ENCODE results near the gene CADM2.
"Not testable (repeated sequence)": the region's sequence is repeated elsewhere in the genome, so short reads cannot be mapped to it uniquely, and the experiment has no call there.

CADM2 gene

DNA sequence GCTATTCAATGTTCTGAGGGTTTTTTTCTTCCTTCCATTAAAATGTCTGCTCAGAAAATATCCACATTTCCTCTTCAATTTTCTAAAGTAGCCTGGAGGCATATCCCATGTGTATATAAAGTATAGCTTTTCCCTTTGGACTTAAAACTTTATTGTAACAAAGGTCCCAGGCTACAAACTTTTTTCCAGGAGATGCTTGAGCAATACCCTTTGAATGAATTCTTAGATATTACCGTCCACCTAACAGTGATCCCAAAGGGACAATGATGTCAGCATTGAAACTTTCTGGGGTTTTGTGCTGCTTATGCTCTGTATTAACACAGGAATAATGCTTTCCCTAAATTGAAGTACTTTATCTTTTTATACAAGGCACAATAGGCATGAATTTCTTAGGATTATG, 525.2 kb downstream of the CADM2 start:
- POLR2A ChIA-PET = no interaction called here
- DNase-seq (ENCODE audit: low read depth, low spot score) = no peak
- no peak overlapping the region for H3K4me3 ChIP-seq (ENCODE audit: low read depth, low read length)
- CTCF ChIA-PET = no interaction called here
- TF ChIP-seq, protein P1, sequence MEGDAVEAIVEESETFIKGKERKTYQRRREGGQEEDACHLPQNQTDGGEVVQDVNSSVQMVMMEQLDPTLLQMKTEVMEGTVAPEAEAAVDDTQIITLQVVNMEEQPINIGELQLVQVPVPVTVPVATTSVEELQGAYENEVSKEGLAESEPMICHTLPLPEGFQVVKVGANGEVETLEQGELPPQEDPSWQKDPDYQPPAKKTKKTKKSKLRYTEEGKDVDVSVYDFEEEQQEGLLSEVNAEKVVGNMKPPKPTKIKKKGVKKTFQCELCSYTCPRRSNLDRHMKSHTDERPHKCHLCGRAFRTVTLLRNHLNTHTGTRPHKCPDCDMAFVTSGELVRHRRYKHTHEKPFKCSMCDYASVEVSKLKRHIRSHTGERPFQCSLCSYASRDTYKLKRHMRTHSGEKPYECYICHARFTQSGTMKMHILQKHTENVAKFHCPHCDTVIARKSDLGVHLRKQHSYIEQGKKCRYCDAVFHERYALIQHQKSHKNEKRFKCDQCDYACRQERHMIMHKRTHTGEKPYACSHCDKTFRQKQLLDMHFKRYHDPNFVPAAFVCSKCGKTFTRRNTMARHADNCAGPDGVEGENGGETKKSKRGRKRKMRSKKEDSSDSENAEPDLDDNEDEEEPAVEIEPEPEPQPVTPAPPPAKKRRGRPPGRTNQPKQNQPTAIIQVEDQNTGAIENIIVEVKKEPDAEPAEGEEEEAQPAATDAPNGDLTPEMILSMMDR (IDR thresholded peaks at IDR 0.05; ENCODE audit: insufficient read depth, low read length, missing control alignments) = no peak

DNA sequence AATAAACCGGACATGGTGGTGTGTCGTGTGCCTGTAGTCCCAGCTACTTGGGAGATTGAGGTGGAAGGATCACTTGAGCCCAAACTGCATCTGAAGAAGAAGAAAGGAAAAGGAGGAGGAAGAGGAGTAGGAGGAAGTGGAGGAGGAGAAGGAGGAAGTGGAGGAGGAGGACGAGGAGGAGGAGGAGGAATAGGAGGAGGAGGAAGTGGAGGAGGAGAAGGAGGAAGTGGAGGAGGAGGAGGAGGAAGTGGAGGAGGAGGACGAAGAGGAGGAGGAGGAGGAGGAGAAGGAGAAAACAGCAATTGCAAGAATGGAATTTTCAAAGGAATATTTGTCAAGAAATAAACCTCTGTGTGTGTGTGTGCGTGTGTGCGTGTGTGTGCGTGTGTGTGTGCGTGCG, 528.6 kb downstream of the CADM2 start:
- ChIA-PET POLR2A (no interaction called here), CTCF (no interaction called here)
- TF ChIP-seq, protein P1 (IDR thresholded peaks at IDR 0.05; ENCODE audit: insufficient read depth, low read length, missing control alignments) = no peak
- no peak for DNase-seq (ENCODE audit: low read depth, low spot score)
- H3K4me3 ChIP-seq (ENCODE audit: low read depth, low read length) = no peak overlapping the region

DNA sequence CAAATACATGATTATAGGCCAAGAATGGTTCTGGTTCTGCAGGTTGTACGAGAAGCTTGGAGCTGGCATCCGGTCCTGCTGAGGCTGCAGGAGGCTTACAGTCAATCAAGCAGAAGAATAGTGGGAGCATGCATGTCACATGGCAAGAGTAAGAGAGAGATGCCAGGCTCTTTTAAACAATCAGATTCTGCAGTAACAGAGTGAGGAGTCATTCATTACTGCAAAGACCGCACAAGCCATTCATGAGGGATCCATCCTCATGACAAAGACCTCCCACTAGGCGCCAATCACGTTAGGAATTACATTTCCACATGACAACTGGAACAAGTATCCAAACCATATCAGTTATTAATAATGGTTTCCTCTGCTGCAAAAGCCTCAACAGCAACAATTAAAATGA, 536.8 kb downstream of the CADM2 start:
- TF ChIP-seq, protein P1 (IDR thresholded peaks at IDR 0.05; ENCODE audit: insufficient read depth, low read length, missing control alignments) = no peak
- ChIA-PET POLR2A (no interaction called here), CTCF (no interaction called here)
- no peak for DNase-seq (ENCODE audit: low read depth, low spot score)
- no peak overlapping the region for H3K4me3 ChIP-seq (ENCODE audit: low read depth, low read length)

DNA sequence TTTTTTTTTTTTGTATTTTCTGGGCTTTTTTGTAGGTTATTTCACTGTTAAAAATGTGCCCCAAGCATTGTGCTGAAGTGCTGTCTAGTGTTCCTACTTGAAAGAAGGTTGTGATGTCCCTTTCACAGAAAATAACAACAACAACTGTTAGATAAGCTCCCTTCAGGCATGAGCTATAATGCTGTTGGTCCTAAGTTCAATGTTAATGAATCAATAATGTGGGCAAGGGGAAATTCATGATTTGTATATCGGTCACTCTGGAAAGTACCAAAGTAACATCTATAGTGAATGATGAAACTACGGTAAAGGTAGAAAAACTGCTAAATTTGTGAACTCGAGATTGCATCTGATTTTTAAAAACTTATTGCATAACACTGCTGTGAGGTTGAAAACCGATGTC, 539.4 kb downstream of the CADM2 start:
- TF ChIP-seq, protein P1 (IDR thresholded peaks at IDR 0.05; ENCODE audit: insufficient read depth, low read length, missing control alignments) = no peak
- no peak for DNase-seq (ENCODE audit: low read depth, low spot score)
- ChIA-PET POLR2A (no interaction called here), CTCF (no interaction called here)
- no peak overlapping the region for H3K4me3 ChIP-seq (ENCODE audit: low read depth, low read length)

DNA sequence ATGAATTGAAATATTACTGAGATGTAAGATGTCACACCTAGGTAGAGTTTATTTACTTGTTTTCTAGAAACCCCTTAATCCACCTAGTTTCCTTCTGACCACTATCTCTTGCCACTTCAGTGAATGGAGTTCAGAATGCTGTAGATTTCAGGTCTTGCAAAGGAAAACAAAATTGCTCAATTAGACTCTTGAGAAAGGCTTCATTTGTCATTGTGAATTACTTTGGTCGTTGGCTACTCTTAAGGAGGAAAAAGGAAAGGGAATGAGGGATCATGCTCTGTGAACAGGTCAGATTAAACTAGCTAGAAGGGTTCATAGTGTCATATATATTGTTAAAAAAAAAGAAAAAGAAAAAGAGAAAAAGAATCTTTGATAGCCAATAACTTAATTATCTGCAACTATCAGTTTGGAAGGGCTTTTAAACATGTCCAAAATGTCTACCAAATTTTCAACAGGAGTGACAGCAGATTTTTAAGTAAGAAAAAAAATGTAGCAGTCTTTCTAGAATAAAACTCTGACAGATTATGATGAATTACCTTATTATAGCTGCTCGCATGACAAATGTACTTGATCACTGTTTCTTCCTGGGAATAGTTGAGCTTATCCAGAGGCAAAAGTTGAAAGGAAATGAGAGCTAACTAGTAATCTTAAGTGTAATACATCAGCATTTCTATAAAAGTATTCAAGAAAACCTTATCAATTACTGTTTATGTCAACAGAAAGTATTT, 543.5 kb downstream of the CADM2 start:
- no peak for DNase-seq (ENCODE audit: low read depth, low spot score)
- TF ChIP-seq, protein P1 (IDR thresholded peaks at IDR 0.05; ENCODE audit: insufficient read depth, low read length, missing control alignments) = no peak
- ChIA-PET CTCF (no interaction called here), POLR2A (no interaction called here)
- H3K4me3 ChIP-seq (ENCODE audit: low read depth, low read length) = no peak overlapping the region

DNA sequence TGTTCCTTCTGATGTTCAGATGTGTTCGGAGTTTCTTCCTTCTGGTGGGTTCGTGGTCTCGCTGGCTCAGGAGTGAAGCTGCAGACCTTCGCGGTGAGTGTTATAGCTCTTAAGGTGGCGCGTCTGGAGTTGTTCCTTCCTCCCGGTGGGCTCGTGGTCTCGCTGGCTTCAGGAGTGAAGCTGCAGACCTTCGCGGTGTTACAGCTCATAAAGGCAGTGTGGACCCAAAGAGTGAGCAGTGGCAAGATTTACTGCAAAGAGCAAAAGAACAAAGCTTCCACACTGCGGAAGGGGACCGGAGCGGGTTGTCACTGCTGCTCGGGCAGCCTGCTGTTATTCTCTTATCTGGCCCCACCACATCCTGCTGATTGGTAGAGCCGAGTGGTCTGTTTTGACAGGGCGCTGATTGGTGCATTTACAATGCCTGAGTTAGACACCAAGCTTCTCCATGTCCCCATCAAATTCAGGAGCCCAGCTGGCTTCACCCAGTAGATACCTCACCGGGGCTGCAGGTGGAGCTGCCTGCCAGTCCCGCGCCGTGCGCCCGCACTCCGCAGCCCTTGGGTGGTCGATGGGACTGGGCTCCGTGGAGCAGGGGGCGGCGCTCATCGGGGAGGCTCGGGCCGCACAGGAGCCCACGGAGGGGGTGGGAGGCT, 545.5 kb downstream of the CADM2 start:
- POLR2A ChIA-PET = not testable (repeated sequence)

DNA sequence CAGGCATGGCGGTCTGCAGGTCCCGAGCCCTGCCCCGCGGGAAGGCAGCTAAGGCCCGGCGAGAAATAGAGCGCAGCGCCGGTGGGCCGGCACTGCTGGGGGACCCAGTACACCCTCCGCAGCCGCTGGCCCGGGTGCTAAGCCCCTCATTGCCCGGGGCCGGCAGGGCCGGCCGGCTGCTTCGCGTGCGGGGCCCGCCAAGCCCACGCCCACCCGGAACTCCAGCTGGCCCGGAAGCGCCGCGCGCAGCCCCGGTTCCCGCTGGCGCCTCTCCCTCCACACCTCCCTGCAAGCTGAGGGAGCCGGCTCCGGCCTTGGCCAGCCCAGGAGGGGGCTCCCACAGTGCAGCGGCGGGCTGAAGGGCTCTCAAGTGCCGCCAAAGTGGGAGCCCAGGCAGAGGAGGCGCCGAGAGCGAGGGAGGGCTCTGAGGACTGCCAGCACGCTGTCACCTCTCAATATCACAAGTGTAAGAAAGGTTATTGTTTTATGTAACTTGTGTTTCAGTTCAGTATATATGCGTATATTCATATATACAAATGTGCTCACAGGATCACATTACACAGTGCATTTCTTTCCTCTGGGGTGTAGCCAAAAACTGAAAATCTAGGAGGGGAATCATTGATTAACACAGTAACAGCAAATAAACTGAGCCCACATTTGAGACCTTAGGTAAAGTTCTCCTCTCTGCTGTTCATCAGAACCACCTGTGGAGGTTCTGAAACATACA, 546.2 kb downstream of the CADM2 start:
- H3K4me3 ChIP-seq (ENCODE audit: low read depth, low read length); POLR2A ChIA-PET; CTCF ChIA-PET; DNase-seq (ENCODE audit: low read depth, low spot score): not testable (repeated sequence)

More for the DNA sequence above, 545.5 kb downstream of the CADM2 start:
- DNase-seq (ENCODE audit: low read depth, low spot score); CTCF ChIA-PET; H3K4me3 ChIP-seq (ENCODE audit: low read depth, low read length): not testable (repeated sequence)

DNA sequence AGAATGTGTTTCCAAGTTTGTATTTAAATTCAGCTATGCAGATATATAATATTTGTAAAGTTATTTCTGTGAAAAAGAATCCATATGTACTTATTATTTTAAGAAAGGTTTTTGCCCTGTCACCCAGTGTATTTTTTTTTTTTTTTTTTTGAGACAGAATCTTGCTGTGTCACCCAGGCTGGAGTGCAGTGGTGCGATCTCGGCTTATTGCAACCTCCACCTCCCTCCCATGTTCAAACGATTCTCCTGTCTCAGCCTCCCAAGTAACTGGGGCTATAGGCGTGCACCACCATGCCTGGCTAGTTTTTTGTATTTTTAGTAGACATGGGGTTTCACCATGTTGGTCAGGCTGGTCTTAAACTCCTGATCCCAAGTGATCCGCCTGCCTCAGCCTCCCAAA, 548.3 kb downstream of the CADM2 start:
- H3K4me3 ChIP-seq (ENCODE audit: low read depth, low read length); POLR2A ChIA-PET; CTCF ChIA-PET; DNase-seq (ENCODE audit: low read depth, low spot score): not testable (repeated sequence)
